ENCODE results near the gene TMEM171. TPM values are rescaled to one million over a fixed set of nuclear protein-coding genes. Genes with fewer than 3 reads are reported as not detected.
A peak's percentile ranks its signal among the peaks of the same experiment; 100 is the strongest.

Gene TMEM171, protein sequence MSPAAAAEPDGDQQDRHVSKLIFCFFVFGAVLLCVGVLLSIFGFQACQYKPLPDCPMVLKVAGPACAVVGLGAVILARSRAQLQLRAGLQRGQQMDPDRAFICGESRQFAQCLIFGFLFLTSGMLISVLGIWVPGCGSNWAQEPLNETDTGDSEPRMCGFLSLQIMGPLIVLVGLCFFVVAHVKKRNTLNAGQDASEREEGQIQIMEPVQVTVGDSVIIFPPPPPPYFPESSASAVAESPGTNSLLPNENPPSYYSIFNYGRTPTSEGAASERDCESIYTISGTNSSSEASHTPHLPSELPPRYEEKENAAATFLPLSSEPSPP
- total RNA-seq = not detected

DNA sequence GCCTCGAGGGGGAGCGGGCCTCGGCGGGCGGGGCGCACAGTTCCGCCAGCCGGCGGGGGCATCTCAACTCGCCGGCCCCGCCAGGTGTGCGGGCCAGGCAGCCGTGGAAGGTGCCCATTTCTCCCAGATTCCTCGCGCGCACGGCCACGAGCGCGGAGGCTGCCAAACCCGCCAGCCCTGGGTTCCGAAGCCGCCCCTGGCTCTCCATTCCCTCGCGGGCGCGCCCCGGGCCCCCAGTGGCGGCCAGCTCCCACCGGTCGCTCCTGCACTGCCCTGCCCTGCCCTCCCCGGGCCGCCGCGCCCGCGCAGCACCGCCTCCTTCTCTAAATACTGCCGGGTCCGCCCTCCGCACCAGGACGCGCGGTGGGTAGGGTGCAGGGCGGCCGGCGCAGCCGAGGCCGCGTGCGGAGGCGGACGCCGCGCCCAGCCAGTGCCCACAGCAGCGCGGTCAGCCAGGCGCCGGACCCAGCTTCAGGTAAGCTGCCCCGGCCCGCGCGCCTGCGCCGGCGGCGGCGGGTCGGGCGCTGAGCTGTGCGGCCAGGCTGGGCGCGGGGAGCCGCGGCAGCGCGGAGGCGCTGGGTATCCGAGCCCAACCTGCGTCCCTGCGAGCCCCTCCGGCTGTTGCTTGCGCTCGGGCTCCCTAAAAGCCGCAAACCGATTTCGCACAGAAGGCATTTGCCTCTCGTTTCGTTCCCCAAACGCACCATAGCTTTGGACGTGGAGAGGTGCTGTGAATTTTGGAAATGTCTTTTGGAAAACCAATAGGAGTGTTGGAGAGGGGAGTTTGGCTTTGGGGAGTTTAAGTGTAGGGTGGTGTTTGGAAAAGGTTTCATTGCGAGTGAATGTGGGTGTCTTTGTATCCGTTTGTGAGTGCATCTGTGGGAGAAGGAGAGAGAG is at the start of gene TMEM171:
Gene TMEM171, plus strand, starts transcription at position 354 of the 897 bp plus-strand sequence. CDS start 2,799 bp downstream, outside the sequence.
- Mint-ChIP-seq H3K4me1 (peaks cover 21% of the 10 kb centered on the region), H3K27ac (no peak within 1 kb of the TSS), H3K36me3 (peaks cover 2% of the 10 kb centered on the region), H3K4me3 (peak within 1 kb of the TSS; percentile 35), H3K27me3 (peaks cover 84% of the 10 kb centered on the region), H3K9me3 (no peaks in the 10 kb centered on the region)
- peak; percentile 22 for DNase-seq

DNA sequence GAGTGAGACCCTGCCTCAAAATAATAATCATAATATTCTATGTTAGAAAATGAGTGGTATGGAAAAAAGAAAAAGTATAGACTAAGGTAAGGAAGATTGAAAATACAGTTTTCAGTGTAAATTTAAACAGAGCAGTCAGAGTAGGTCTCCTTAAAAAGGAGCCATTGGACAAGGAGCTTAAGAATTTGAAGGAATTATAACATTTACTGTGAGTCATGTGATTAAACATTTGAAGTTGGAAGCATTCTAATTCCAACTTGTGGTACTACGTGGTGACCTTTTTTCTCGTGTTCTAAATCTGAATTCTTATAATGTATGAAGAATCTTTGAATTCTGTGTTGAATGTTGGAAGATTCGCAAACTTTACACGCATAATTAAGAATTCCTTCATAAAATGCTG is 39.3 kb upstream of the TMEM171 start:
- Mint-ChIP-seq H3K27ac (no peak overlapping the region), H3K4me1 (no peaks in the 10 kb centered on the region), H3K27me3 (peaks cover 18% of the 10 kb centered on the region), H3K36me3 (no peaks in the 10 kb centered on the region), H3K4me3 (no peak overlapping the region), H3K9me3 (no peaks in the 10 kb centered on the region)
- no peak for DNase-seq

DNA sequence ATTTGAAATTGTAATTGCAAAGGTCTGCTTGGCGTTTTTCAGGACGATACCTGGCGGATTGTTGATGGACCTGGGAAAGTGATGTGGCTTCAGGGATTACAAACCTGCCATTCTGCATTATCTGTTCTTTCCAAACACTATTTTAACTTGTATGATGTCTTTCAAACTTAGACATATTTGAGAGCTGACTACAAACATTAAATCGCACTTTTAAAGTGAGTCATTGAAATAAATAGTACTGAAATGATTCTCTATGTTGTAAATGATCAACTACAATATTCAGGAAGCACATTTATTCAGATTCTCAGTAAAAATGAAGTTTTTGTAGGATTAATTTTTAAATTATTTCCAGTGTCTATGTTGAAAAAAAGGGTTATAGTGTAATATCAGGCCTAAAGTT is 32.3 kb upstream of the TMEM171 start:
- Mint-ChIP-seq H3K4me1 (no peaks in the 10 kb centered on the region), H3K27me3 (peaks cover 15% of the 10 kb centered on the region), H3K4me3 (no peak overlapping the region), H3K27ac (no peak overlapping the region), H3K9me3 (no peaks in the 10 kb centered on the region), H3K36me3 (no peaks in the 10 kb centered on the region)
- no peak for DNase-seq

DNA sequence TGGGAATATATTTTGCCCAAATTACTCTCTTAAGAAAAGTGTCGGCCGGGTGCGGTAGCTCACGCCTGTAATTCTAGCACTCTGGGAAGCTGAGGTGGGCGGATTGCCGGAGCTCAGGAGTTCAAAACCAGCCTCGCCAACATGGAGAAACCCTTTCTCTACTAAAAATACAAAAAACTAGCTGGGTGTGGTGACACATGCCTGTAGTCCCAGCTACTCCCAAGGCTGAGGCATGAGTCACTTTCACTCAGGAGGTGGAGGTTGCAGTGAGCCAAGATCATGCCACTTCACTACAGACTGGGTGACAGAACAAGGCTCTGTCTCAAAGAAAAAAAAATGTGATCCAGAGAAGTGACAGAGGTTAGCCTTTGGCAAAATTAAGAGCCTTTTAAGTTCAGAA is 26.4 kb upstream of the TMEM171 start:
- no peak overlapping the region for H3K27ac Mint-ChIP-seq
- peak; percentile 6 for DNase-seq
- H3K27me3 Mint-ChIP-seq = peaks cover 23% of the 10 kb centered on the region
- no peak overlapping the region for H3K4me3 Mint-ChIP-seq
- no peaks in the 10 kb centered on the region for H3K9me3 Mint-ChIP-seq
- peaks cover 7% of the 10 kb centered on the region for H3K4me1 Mint-ChIP-seq
- no peaks in the 10 kb centered on the region for H3K36me3 Mint-ChIP-seq

DNA sequence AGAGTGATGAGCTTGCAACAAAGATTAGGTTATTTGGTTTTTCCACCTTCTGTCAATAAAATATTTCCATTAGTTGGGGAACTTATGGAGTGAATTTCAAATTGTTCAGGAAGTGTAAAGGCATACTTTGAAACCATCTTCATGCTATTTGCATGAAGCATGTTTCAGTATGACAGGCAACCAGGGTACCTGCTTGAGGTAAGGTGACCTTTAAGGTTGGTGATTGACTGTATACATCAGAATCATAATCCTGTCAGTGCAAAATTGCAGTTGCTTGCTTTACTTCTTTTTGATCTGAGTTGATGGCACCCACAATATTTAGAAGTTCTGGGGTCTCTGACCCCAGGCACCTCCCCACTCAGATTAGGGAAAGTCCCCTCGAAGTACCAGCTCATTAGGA is 26.0 kb upstream of the TMEM171 start:
- H3K9me3 Mint-ChIP-seq = no peaks in the 10 kb centered on the region
- H3K4me3 Mint-ChIP-seq = no peak overlapping the region
- H3K4me1 Mint-ChIP-seq = peaks cover 7% of the 10 kb centered on the region
- H3K27ac Mint-ChIP-seq = no peak overlapping the region
- DNase-seq = no peak
- H3K27me3 Mint-ChIP-seq = peaks cover 24% of the 10 kb centered on the region
- H3K36me3 Mint-ChIP-seq = no peaks in the 10 kb centered on the region

DNA sequence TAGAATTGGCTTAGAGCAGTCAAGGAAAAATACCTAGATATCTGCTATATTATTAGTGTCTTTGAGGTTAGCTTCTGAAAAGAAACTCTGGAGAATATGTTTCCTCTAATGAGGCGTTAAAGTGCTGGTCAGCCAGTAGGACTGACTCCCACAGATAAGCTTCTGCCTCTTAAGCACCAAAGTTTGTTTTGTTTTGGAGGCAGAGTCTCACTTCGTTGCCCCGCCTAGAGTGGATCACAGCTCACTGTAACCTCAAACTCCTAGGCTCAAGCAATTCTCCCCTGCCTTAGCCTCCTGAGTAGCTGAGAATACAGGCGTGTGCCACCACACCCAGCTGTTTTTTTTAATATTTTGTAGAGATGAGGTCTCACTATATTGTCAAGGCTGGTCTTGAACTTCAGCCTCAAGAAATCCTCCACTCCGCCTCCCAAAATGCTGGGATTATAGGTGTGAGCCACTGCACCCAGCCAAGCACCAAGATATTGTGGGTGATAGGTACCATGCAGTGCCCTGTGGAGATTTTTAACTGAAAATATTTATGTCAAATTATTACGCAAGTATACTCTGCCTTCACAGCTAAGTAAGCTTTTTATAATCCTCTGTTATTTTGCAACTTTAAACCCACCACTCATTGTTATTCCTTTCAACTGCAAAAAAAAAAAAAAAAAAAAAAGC is 24.7 kb upstream of the TMEM171 start:
- peaks cover 35% of the 10 kb centered on the region for H3K27me3 Mint-ChIP-seq
- no peaks in the 10 kb centered on the region for H3K36me3 Mint-ChIP-seq
- DNase-seq = no peak
- H3K4me1 Mint-ChIP-seq = peaks cover 7% of the 10 kb centered on the region
- no peaks in the 10 kb centered on the region for H3K9me3 Mint-ChIP-seq
- no peak overlapping the region for H3K4me3 Mint-ChIP-seq
- H3K27ac Mint-ChIP-seq = no peak overlapping the region

DNA sequence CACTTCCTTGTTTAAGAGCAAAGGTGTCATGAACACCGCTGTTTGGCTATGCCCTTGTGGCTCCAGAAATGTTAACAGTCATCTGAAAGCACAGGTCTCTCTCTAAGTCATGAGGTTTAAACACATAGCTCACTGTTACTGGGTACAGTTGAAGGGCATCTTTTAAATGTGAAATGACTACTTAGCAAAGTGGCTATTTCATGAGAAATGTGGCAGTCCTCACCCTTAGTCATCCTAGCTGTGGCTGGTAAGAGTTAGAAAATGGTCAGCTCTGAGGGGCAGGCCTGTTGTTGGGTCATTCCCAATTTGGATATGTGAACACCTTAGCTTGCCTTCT is 24.2 kb upstream of the TMEM171 start:
- H3K4me1 Mint-ChIP-seq = peaks cover 7% of the 10 kb centered on the region
- no peak overlapping the region for H3K27ac Mint-ChIP-seq
- H3K27me3 Mint-ChIP-seq = peaks cover 36% of the 10 kb centered on the region

DNA sequence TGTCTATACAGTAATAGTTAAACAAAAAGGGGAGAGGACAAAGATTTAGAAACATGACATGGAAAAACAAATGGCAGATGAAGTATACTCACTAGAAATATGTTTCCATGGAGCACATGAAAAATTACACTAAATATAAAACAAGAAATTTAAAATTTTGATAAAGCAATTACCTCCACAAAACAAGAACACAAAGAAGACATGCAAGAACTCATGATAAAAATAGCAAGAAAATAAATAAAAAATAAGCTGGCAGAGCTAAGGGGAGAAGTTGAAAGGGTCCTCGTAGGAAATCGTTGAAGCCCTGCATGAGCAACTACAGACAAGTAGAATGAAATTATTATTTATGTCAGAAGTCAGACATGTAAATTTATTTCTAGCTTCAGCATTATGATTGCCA is 22.6 kb upstream of the TMEM171 start:
- peaks cover 7% of the 10 kb centered on the region for H3K4me1 Mint-ChIP-seq
- no peaks in the 10 kb centered on the region for H3K36me3 Mint-ChIP-seq
- no peak overlapping the region for H3K4me3 Mint-ChIP-seq
- no peaks in the 10 kb centered on the region for H3K9me3 Mint-ChIP-seq
- H3K27ac Mint-ChIP-seq = no peak overlapping the region
- no peak for DNase-seq
- peaks cover 38% of the 10 kb centered on the region for H3K27me3 Mint-ChIP-seq

More for the DNA sequence above, 24.2 kb upstream of the TMEM171 start:
- no peaks in the 10 kb centered on the region for H3K36me3 Mint-ChIP-seq
- no peak overlapping the region for H3K4me3 Mint-ChIP-seq
- no peaks in the 10 kb centered on the region for H3K9me3 Mint-ChIP-seq
- DNase-seq = no peak

DNA sequence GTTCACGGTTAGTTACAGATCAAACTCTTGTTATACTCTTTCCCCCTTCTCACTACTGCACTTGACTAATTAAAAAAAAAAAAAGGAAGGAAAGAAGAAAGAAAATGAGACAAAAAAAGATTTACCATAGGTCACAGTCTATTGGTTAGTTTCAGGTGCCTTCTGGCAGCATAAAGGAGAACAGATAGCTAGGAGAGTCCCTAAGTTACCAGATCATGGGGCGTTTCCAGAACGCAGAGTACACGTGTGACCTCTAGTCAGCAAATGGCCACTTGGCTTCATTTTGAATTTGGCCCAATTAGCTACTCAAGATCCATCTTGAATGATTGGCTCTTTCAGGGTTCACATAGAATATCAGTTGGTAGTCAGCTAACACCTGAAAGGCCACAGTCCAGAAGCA is 20.3 kb upstream of the TMEM171 start:
- Mint-ChIP-seq H3K27me3 (peaks cover 46% of the 10 kb centered on the region), H3K36me3 (no peaks in the 10 kb centered on the region), H3K4me1 (no peaks in the 10 kb centered on the region), H3K4me3 (no peak overlapping the region), H3K27ac (no peak overlapping the region), H3K9me3 (no peaks in the 10 kb centered on the region)
- no peak for DNase-seq

DNA sequence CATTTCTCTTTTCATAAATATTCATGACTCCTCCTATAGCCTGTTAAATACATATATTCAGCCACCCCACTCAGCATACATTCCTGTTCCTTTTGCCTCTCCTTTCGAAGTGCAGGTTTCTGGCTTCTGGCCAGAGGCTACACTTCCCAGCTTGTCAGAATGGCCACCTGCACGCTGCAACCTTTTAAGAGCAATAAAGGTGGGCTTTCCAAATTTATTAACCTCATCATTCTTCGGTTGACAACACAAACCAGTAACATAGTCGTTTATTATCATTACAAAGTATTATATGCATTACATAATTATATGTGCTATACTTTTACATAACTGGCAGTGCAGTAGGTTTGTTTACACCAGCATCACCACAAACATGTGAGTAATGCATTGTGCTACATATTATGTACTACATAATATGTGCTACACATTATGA is 16.5 kb upstream of the TMEM171 start:
- Mint-ChIP-seq H3K4me3 (no peak overlapping the region), H3K4me1 (no peaks in the 10 kb centered on the region), H3K27me3 (peaks cover 67% of the 10 kb centered on the region), H3K27ac (no peak overlapping the region), H3K36me3 (no peaks in the 10 kb centered on the region), H3K9me3 (peaks cover 4% of the 10 kb centered on the region)
- DNase-seq = no peak

DNA sequence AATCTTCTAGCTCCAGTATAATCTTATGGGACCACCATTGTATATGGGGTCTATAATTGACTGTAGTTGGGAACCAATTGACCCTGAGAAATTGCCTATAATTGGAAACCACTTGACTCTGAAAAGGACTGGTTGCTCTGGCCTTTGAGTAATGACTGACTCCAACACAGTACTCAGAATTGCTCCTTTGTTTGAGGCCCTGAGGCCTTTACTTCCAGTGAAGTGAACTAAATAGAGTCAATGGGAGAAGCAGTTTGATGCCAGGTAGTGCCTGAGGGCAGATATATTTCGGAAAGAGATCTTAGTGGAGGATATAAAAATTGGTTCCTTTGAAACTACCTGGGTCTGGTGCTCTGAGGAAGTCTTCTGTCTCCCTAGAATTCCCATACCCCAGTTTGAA is 16.0 kb upstream of the TMEM171 start:
- no peaks in the 10 kb centered on the region for H3K36me3 Mint-ChIP-seq
- H3K27ac Mint-ChIP-seq = no peak overlapping the region
- no peaks in the 10 kb centered on the region for H3K4me1 Mint-ChIP-seq
- H3K9me3 Mint-ChIP-seq = peaks cover 4% of the 10 kb centered on the region
- DNase-seq = no peak
- H3K4me3 Mint-ChIP-seq = no peak overlapping the region
- peaks cover 72% of the 10 kb centered on the region for H3K27me3 Mint-ChIP-seq

DNA sequence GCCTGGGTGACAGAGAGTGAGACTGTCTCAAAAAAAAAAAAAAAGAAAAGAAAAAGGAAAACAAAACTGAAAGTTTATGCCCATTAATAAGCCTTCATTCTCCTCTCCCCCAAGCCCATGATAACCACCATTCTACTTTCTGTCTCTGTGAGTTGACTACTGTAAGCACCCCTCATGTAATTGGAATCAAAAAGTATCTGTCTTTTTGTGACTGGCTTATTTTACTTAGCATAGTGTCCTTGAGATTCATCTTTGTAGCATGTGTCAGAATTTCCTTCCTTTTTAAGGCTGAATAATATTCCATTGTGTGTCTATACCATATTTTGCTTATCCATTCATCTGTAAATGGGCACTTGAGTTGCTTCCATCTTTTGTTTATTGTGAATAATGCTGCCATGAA is 14.0 kb upstream of the TMEM171 start:
- peaks cover 4% of the 10 kb centered on the region for H3K9me3 Mint-ChIP-seq
- no peak overlapping the region for H3K4me3 Mint-ChIP-seq
- no peaks in the 10 kb centered on the region for H3K36me3 Mint-ChIP-seq
- no peaks in the 10 kb centered on the region for H3K4me1 Mint-ChIP-seq
- H3K27ac Mint-ChIP-seq = no peak overlapping the region
- DNase-seq = no peak
- H3K27me3 Mint-ChIP-seq = peaks cover 75% of the 10 kb centered on the region

DNA sequence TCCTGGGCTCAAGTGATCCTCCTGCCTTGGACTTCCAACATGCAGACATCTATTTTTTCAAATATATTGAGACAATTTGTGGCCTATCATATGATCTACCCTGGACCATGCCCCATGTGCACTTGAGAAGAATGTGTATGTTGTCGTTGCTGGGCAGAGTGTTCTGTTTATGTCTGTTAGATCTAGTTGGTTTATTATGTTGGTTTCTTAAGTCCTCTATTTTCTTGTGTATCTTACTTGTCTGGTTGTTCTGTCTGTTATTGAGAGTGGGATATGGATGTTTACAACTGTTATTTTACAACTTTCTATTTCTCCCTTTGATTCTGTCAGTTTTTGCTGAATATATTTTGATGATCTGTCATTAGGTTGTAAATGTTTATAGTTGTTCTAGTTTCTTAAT is 10.2 kb upstream of the TMEM171 start:
- no peak for DNase-seq
- H3K4me3 Mint-ChIP-seq = no peak overlapping the region
- H3K9me3 Mint-ChIP-seq = peaks cover 4% of the 10 kb centered on the region
- H3K36me3 Mint-ChIP-seq = no peaks in the 10 kb centered on the region
- H3K4me1 Mint-ChIP-seq = no peaks in the 10 kb centered on the region
- H3K27ac Mint-ChIP-seq = no peak overlapping the region
- peaks cover 78% of the 10 kb centered on the region for H3K27me3 Mint-ChIP-seq

DNA sequence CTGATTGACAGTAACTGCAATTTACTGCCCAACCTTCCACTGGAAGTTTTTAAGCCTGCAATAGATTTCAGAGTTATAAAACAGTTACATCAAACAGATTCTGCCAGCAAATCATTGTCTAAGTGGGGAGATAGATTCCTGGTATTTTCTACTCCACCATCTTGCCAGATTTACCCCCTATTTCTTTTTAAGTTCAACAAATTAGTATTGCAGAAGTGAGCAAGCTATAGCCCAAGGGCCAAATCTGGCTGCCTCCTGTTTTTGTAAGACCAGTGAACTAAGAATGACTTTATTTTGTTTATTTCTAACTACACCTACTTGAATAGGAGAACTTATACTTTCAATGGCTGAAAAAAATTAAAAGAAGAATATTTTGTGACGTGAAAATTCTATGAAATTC is 8.8 kb upstream of the TMEM171 start:
- H3K27ac Mint-ChIP-seq = no peak overlapping the region
- H3K4me1 Mint-ChIP-seq = no peaks in the 10 kb centered on the region
- H3K36me3 Mint-ChIP-seq = no peaks in the 10 kb centered on the region
- no peak for DNase-seq
- H3K9me3 Mint-ChIP-seq = peaks cover 4% of the 10 kb centered on the region
- no peak overlapping the region for H3K4me3 Mint-ChIP-seq
- peaks cover 71% of the 10 kb centered on the region for H3K27me3 Mint-ChIP-seq

DNA sequence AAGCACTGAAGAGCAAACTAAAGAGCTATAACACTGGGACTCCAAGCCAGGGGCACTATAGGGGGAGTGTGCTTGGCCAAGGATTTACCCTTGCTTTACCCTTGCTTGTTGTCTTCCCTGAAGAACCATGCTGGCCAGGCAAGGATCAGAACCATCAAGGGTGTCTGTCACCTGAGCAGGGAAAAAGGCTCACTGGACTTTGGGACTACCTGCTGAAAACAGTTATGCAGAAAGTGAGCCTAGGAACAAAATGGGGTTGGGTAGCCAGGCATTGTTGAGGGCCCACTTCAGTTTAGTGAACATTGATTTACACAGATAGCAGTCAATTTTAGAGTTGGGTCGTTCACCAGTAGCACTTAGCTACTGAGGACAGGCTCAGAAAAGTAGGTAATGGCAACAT is 8.0 kb upstream of the TMEM171 start:
- no peak for DNase-seq
- H3K27ac Mint-ChIP-seq = no peak overlapping the region
- H3K4me1 Mint-ChIP-seq = no peaks in the 10 kb centered on the region
- no peaks in the 10 kb centered on the region for H3K36me3 Mint-ChIP-seq
- H3K4me3 Mint-ChIP-seq = no peak overlapping the region
- H3K9me3 Mint-ChIP-seq = peaks cover 4% of the 10 kb centered on the region
- peaks cover 71% of the 10 kb centered on the region for H3K27me3 Mint-ChIP-seq

All from activated naive CD8-positive, alpha-beta T cell treated with anti-CD3 and anti-CD28 coated beads for 36 hours (primary cell).